ENCODE measurements around the gene GDAP2.
"Not testable (repeated sequence)": the region's sequence is repeated elsewhere in the genome, so short reads cannot be mapped to it uniquely, and the experiment has no call there.

Gene GDAP2, protein sequence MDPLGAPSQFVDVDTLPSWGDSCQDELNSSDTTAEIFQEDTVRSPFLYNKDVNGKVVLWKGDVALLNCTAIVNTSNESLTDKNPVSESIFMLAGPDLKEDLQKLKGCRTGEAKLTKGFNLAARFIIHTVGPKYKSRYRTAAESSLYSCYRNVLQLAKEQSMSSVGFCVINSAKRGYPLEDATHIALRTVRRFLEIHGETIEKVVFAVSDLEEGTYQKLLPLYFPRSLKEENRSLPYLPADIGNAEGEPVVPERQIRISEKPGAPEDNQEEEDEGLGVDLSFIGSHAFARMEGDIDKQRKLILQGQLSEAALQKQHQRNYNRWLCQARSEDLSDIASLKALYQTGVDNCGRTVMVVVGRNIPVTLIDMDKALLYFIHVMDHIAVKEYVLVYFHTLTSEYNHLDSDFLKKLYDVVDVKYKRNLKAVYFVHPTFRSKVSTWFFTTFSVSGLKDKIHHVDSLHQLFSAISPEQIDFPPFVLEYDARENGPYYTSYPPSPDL

DNA sequence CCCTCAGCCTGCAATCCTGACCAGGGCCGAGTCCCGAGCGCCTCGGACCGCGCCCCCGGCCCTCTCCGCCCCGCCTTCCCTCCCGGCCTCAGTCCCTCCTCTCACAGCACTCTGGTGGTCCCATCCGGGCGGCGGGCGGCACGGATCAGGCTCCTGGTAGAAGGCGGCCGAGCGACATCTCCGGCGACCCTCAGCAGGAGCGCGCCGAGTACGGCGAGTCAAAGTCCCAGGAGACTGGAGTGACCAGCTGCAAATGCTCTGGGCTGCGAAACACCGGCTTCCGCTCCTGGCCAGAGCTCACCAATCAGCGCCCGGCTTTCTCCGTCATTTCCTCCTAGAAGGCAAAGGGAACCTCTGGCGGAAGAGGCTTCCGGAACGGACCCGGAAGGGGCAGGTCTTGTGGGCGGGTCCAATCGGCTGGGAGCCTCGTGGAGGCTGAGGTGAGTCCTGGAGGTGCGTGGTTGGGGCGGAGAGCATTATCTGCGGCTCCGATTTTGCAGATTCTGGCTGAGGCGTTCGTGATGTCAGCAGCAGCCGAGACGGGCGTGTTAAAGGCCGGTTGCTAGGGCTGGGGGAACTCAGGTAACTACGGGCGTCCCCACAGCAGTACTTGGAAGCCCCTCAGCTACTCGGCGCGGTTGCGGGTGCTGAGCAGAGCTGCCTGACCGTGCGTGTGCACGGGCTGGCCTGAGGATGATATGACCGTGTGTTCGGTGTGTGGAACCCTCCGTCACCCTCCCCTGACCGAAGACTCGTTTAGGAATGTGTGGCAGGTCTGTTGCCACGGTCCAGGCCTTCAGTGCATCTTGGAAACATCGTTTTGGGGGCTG lies at the start of gene GDAP2, which contains the start of gene WDR3:
Gene GDAP2, minus strand, starts transcription at position 279 of the 830 bp plus-strand sequence. CDS start 9,264 bp downstream, outside the sequence.
Gene WDR3, plus strand, starts transcription at position 397 of the 830 bp plus-strand sequence. CDS start 3,581 bp downstream, outside the sequence.
- DNase-seq = peak; percentile 72 to 90 (median 86)

DNA sequence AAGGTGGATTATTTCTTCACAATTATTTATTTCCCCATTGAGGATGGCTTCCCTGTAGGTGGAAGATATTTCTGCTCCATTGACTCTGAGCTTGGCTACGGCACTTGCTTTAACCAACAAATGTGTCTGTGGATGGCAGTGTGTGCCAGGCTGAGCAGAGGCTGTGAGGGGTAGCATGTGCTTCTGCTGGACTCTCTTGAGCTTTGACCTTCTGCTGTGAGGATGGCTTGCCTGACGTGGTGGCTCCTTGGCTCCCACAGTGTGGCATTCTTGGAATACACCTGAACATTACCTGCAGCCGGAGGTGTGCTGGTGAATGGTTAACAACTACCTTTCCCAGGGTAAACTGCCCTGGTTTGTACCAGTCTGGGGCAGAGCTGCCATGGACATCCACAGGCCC lies 47.0 kb upstream of the GDAP2 start:
- DNase-seq = no peak

DNA sequence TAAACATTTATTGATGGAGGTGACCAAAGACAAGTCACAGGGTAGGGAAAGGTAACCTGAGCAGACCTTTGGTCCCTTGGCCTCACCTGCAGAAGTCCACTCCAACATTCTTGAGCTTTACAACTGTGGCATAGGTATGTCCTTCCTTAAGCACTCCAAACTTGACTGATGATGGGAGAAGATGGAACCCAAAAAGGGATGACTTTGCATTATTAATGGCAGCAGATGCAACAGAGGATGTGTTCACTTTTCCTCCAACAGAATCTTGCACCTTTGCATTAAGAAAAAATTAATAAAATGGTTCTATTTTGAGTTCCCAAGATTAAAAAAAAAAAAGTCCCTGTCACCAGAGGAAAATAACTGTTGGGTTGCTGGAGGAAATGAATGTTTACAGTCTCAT lies 42.4 kb upstream of the GDAP2 start:
- DNase-seq = no peak

DNA sequence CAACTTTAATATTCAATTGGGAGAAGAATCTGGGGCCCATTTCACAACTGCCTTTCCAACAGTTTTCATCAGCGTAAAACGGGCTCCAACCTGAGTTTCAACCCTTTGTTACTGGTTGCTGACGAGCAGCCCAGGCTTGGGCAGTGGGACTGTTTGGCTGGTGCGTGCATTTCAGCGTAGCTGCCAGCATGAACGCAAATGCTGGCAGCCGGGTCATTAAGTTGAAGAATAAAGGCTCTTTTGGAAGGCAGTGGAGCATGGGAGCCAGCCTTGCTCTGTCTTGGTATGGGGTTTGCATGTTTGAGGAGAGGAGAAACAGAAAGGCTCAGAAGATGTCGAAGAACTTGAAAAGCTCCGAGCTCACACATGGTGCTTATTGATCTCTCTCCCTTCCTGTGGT lies 40.8 kb upstream of the GDAP2 start:
- DNase-seq = no peak

DNA sequence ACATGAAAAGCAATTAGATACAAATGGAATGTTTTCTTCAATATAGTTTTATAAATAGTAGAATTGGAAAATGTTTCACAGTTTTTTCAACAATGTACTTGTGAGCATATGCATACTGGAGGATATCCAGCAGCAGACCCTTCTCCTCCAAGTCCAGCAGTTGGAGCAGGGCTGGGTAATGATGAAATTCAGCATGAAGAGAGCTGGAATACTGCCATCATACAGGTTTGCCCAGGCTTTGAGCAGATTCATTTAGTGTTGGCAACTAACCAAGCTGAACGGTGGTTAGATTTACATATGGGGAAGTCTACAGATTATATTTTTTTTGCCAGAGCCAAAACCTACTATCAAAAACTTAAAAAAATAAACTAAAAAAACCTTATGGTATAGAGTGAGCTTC lies 38.5 kb upstream of the GDAP2 start:
- no peak for DNase-seq

DNA sequence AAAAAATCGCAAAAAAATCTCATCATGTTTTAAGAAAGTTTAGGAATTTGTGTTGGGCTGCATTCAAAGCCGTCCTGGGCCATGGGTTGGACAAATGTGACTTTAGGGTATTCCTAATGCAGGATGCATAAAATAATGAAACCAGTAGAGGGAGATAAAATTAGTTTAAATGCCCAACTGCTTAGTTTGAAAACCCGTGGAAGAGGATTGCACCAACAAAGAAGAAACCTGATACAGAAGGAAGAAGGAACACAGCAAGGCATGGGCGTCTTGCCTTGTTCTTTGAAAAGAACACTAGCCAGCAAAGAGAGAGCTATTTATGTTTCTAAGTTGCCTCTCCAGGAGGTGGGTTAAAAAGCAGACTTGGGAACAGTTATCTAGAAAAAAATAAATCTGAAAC lies 38.1 kb upstream of the GDAP2 start:
- no peak for DNase-seq

DNA sequence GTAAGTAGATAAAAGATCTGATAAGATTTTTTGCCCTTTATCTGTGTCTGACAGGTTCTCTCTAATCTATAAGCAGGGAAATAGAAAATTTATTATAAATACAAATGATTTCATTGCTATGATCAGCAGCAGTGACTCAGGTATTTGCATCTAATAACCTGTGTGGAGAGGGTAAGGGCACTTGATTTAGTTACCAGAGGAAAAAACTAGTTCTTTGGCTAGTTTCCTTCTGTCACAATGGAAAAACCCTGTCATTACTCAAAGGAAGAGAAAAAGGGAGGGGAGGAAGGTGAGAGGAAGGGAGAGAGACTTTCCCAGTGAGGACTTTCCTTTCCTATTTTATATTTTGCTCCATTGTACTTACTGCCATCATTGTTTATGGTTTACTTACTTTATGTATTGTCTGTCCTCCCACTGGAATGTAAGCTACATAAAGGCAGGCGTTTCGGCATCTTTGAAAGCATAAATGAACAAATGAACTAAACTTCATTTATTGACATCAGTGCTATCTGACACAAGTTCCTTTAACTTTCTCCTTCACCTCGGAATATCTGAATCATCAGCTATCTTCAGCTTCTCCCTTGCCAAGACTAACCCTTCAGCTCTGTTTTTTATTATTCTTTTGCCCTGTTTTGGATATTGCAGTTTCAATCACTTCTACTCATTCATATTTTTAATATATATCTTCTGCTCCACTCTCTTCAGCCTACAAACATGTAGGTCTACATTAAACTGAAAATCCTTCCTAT lies 35.0 kb upstream of the GDAP2 start:
- DNase-seq = no peak

DNA sequence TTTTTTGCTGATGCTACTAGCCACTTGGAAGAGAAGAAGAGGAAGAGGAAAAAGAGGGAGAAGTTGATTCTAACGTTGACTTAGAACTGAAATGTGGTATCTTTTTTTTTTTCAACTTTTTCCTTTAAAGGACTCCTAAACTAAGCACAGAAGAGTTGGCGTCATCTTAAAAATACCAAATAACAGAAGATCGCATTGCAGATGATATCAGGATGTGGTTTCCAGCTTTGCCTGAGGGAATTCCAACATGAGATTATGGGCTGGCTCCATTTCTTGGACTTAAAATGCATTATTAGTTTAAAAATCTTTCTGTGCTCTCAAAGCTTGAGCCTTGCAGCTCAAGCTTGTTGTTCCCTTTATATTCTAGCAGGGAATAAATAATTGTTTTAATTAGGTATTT lies 29.9 kb upstream of the GDAP2 start:
- no peak for DNase-seq

DNA sequence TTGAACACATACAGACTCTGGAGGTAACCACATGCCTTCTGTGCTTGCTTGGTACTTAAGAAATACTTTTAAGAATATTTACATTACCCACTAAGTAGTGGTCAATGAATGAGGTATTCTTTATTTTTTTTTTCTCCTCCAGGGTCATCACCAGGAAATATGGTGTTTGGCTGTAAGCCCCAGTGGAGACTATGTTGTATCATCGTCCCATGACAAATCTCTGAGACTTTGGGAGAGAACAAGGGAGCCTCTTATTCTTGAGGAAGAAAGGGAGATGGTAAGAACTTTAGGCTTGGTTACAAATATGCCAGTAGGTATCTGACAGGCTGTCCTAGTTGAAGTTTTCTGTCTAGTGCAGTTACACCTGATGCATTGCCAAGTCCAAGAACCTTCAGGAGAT lies 23.0 kb upstream of the GDAP2 start:
- no peak for DNase-seq

DNA sequence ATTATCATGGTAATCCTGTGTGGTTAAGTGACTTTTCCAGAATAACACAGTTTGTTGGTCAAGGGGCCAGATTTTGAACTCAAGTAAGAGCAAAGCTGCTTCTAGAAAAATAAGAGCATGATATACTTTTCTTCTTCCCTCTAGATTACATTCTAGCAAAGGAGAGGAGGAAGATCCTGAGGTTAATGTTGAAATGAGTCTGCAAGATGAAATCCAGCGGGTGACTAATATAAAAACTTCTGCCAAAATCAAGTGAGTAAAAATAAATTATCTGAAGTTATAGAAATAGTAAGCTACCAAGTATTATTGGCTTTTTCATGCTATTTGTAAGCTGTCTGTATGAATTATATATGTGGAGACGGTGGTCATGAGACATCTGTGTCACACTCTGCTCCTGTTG lies 12.9 kb upstream of the GDAP2 start:
- DNase-seq = no peak

DNA sequence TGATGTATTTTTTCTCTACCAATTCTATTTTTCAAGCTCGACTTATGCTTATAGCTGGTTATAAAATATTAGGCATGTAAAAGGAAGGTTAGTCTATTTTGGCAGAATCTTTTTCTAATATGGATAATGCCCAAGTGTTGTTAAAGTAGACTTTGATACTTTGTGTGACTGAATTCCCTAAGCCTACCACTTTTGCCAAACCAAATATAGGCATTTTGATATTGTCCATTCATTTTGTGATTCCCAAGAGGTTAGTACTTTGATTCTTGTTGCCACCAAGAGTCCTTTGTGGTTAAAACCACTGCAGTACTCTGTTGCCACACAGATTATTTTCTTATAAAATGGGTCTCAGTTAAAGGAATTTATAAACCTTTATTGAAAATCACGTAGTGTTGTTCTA lies 4.3 kb upstream of the GDAP2 start:
- no peak for DNase-seq

DNA sequence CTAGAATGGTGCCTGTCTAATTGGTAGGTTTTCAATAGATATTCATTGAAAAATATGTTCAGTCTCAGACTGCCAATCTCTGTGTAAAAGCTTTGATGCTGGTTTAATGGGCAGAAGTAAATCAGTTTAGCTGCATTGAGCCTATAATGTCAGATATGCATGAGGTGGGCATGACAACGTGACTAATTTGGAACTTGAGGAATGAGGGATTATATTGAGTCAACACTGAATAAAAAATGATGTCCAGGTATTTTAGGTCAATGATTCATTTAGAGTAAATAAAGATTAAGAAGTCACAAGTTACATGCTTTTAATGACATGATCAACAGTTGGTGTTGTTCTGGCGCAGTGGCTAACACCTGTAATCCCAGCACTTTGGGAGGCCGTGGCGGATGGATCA lies 3.2 kb upstream of the GDAP2 start:
- no peak for DNase-seq

DNA sequence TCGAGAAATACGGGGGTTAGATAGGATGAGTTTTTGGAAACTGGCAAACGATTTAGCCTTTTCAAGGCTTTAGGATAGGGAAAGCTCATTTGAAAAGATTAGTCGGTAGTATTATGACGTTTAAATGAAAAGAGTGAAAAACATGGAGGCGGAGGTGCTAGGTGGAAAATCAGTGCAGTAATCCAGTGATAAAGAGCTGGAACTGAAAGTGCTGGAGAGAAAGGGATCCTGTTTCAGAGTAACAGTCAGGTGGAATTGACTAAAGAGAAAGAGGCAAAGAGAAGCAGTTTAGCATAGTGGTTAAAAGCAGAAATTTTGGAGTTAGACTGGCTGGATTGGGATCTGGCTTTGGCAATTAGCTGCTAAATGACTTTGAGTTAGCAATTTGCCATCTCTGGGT lies 1.1 kb upstream of the GDAP2 start:
- no peak for DNase-seq

DNA sequence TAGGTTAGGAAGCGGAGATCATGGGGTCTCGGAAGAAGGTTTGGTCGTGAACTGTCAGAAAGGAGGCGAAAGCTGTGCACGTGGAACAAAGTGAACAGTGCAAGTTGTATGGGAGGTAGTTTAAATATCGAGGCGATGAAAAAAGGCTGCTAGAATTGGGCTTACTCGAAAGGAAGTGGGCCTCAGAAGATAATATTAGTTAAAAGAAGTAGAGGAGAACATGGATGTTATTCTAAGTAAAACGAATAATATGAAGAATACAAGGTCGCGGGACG lies 689 bp upstream of the GDAP2 start:
- DNase-seq = no peak

DNA sequence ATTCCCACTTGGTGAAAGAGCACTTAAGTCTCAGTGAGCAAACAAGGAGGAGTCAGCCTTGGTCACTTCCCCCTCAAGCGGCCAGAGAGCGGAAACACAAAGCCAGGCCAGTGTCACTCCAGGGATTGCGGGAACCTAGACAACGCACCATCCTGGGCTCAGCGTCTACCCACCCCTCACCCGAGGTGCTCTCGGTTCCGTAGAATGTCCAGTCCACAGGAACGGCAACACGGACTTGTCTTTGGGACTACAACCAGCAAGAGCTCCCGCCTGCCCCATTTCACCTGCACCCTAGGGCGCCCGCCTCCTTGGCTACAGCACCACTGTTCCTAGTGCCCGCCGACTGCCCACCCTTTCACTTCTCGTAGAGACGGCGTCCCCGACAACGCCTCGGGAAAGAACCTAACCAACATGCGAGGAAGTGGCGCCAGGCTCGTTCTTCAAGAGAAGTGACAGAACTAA lies 509 bp downstream of the GDAP2 start:
- DNase-seq = peak in 2 of 4 experiments; percentile 18 to 33

DNA sequence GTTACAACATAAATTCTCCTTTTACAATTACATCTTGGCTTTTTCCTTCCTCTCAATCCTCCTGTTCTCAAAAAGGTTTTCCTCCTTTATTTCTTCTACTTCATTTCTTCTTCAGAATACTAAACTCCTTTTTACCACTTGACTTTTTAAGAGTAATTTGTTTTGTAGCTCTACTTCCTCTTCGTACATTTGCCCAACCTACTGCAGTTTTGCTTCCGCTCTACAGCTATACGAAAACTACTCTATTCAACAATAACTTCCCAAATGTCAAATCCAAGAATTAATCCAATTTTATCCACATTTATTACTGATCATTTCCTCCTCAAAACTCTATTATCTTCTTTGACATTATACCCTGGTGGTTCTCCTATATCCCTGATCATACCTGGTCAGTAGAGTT lies 3.4 kb downstream of the GDAP2 start:
- DNase-seq = no peak

DNA sequence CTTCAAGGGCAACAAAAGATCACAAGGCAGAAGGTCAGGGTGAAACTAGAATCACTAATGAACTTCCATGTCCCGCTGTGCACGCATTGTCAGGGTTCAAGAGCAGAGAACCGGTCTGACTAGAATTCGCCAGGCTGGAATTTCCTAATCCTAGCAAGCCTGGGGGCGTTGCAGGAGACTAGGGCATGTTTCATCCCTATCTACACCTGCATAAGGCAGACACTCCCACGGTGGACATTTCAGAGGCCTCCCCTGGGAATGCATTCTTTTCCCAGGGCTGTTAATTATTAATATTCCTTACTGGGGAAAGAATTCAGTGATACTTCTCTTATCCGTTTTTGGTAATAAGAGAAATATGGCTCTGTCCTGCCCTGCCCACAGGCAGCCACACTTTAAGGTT lies 6.7 kb downstream of the GDAP2 start:
- not testable (repeated sequence) for DNase-seq

DNA sequence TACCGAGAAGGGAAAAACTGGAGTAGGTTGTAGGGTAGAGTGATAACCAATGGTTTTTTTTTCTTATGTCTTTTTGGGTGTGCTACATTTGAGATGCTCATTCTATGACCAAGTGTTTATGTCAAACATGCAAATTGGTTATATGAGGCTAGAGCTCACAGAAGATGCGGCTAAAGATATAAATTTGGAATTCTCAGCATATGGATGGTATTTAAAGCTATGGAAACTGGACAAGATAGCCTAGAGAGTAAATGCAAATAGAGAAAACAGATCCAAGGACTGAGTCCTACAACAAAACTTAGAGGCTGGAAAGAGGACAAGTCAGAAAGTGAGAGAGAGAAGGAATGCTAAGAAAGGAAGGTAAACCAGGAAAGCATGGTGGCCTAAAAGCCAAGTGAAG lies 7.4 kb downstream of the GDAP2 start:
- DNase-seq = no peak

DNA sequence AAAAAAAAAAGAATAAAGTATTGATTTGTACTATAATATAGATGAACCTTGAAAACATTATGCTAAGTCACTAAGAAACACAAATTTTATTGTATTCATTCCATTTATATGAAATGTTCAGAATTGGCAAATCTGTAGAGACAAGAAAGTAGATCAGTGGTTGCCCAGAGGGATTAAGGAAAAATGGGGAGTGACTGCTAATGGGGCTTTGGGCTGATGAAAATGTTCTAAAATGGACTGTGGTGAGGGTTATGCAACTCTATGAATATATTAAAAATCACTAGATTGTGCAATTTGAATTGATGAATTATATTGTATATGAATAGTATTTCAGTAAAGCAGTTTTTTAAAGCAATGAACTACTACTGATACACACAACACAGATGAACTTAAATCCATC lies 10.0 kb downstream of the GDAP2 start:
- no peak for DNase-seq

DNA sequence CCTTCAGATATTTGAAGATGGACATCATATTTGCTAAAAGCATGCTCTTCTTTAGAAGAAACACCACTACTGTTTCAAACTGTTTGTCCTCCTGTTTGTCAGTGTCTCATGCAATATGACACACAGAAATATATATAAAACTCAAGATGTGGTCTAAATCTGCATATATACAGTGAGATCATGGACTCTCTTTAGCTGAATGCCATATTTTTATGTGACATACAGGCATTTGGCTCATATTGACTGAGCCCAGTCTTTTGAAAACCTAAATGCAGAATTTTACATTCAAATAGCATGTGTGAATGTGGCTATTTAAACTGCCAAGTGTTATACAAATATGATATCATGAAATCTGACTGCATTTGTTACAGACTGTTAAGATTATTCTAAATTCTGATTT lies 18.4 kb downstream of the GDAP2 start:
- DNase-seq = no peak

DNA sequence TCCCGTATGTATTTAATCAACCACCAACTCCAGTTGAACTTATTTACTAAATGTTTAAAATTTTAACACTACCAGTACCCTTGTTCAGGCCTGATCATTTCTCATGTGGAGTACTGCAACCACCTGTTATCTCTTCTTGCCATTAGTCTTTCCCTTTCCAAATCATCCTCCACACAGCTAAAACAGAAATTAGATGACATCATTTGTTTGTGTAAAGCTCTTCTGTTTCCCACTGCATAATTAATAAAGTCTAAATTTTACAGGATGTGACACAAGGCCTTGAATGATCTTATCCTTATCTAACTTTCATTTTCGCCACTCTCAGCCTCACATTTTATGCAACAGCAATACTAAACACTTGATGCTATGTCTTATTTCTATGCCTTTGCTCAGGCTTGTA lies 24.4 kb downstream of the GDAP2 start:
- no peak for DNase-seq

DNA sequence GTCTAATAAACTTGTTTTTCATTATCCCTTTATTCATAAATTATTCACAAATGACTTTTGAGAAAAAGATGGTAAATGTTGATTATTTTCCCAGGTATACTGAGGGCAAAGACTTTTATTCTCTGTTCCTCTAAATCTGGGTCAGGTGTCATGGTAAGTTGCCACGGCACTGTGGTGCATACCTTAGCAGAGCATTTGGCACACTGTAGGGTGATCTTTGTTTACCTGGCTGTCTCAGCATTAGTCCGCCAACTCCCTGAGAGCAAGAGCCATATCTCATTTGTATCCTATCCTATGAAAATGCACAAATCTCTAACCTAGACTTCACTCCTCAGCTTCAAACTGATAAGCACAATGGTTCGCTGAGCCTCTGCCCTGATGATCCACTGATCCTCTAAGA lies 24.9 kb downstream of the GDAP2 start:
- no peak for DNase-seq

DNA sequence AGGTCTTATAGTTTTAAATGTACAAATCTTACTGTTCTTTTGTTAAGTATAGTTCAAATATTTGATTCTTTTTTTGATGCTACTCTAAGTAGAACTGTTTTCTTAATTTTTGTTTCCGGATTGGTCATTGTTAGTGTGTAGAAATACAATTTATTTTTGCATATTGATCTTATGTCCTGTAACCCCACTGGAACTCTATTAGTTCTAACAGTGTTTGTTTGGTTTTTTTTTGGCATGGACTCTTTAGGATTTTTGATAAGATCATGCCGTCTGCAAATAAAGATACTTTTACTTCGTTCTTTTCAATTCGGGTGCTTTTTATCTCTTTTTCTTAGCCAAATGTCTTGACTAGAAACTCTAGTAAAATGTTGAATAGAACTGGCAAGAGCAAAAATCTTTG lies 26.5 kb downstream of the GDAP2 start:
- DNase-seq = no peak
